Forelimb muscle (tissue), 1 donor: ENCODE results near the gene PEF1. TPM values are rescaled to one million over a fixed set of nuclear protein-coding genes. Genes with fewer than 3 reads are reported as not detected.

Experiments
- DNase-seq: peaks from one replicate; pipeline ENCODE4 v3.0.0-alpha.2; 2013; ENCODE audit warnings: low read depth
- polyA plus RNA-seq: library from polyadenylated mRNA; unstranded; fragments of 120-200 nt; gene quantifications from one replicate; pipeline ENCODE4 v1.2.1, GENCODE V29; 2013; ENCODE audit not compliant: insufficient read length

PEF1 gene, protein sequence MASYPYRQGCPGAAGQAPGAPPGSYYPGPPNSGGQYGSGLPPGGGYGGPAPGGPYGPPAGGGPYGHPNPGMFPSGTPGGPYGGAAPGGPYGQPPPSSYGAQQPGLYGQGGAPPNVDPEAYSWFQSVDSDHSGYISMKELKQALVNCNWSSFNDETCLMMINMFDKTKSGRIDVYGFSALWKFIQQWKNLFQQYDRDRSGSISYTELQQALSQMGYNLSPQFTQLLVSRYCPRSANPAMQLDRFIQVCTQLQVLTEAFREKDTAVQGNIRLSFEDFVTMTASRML
- polyA plus RNA-seq: 37.2 TPM

DNA sequence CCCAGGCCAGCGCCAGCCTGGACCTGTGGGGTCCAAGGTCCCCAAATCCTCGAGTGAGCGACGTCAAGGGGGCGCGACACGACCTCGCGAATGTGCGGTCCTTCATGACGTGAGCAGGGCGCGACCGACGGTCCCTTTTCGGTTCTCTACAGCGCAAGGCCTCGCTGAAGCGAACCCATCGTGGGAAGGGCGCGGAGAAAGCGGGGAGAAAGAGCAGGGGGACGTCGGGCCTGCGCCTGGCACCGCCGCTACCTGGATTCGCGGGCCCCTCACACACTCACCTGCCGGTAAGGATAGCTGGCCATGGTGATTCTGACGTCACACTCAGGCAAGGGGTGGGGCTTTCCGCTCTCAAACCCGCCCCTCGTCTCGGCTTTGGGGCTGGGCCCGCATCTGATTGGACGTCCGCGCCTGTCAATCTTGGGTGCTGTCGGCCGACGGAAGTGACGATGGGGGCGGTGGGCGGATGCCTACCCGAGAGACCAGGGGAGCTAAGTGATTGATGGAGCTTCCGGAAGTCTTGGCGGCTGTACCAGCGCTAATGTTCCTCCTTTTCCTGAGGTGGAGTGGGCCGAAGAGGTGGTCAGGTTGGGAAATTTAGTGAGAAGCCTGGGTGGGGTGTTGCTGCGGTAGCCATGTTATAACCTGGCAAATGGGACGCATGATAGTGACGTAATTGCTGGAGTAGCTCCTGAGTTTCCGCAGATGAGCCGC lies at the start of gene PEF1:
Gene PEF1, minus strand, starts transcription at position 317 of the 714 bp plus-strand sequence. Its CDS starts 12 bp downstream, at position 305.
- DNase-seq: peak; percentile 98

DNA sequence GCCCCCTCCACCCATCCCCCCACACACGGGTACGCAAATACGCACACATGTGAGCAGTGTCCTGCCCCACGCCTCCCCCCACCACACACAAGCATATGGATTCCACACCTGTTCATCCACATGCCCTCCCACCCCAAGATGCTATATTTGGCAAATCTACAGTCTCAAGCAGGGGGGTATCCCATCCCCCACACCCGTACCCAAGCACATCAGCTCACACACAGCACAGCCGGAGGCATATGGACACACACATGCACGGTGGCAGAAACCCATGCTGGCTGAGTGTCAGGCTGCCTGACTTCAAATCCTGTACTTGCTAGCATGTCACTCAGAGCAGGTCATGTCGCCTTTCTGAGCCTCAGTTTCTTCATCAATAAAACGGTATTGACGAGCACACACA lies 48.6 kb upstream of the PEF1 start:
- DNase-seq: no peak

DNA sequence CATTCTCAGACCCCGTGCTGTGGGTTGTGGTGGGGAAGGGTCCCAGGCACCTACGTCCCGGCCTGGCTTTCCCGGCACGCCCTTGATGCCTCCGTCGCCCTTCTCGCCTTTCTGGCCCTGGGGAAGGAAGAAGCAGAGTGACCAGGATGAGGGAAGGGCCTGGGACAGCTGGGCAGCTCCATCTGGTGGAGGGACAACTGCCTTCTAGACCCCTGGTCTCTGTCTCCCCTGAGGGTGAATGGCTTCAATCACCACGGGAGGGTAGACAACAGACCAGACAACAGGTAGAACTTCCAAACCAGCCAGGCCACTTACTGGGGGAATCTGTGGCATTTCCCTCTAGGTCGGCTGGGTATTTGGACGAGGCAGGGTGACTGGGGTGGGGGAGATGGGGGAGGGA lies 47.3 kb upstream of the PEF1 start:
- no peak for DNase-seq

DNA sequence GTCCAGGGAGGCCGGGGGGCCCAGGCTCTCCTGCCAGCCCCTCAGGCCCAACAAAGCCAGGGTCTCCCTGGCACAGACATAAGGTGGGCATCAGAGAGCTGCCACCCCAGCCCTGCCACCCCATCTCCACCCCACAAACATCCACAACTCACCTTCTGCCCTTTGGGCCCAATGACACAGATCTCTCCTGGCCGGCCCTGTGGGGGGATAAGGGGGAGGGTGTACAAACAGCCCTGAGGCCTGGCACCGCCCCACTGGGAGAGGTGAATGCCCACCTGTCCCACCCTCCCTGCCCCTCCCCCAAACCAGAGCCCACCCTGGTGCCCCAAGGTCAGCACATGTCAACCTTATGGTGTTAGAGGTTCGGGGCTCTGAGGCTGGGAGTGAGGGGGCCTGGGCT lies 46.8 kb upstream of the PEF1 start:
- DNase-seq: no peak

DNA sequence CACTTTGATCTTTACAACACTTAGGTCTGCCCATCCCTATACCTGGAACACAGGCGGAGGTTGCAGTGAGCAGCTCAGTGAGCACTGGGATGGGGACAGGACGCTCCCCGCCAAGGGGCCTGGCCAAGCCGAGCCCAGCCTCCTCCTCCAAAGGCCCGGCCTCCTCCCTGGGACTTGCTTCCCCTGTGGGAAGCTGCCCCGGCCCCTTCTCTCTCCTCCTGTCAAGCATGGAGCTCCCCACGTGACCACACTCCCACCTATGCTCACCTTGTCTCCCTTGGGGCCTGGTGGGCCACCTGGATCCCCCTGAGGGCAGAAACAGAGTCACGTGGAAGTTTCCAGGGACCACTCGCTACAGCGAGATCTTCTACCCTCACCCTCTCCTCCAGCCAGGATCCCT lies 46.2 kb upstream of the PEF1 start:
- no peak for DNase-seq

DNA sequence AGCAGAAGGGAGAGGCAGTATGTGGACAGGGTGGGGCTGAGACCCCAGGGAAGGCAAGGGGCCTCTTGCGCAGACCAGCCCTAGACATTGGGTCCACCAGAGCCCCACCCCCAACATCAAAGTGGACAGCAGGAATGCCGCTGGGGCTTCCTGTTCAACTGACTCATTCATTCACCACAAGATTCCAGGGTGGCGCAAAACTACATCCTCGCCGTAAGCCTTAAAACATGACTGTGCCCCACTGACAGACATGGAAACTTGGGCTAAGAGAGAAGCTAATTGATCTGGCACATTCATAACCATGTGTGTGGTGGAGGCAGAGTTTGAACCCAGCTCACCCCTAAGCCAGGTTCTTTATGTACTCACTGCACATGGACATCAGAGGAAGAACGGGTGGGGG lies 45.2 kb upstream of the PEF1 start:
- DNase-seq: no peak

DNA sequence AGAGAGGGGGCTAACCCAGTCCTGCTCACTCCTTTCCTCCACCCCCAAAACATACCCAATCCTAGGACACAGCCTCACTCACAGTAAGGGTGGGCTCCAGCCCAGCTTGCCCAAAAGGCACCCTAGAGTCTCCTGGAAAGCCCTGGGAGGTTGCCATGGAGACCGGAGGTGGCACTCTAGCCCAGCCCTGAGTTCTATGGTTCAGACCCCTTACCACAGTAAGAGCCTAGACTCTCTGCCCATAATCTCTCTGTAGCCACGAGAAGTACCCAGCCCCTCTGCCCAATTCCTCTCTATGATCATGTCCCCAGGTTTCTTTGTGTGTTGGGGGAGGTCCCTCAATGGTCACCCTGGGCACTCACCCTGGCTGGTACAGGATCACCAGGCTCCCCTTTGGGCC lies 44.7 kb upstream of the PEF1 start:
- DNase-seq: no peak

DNA sequence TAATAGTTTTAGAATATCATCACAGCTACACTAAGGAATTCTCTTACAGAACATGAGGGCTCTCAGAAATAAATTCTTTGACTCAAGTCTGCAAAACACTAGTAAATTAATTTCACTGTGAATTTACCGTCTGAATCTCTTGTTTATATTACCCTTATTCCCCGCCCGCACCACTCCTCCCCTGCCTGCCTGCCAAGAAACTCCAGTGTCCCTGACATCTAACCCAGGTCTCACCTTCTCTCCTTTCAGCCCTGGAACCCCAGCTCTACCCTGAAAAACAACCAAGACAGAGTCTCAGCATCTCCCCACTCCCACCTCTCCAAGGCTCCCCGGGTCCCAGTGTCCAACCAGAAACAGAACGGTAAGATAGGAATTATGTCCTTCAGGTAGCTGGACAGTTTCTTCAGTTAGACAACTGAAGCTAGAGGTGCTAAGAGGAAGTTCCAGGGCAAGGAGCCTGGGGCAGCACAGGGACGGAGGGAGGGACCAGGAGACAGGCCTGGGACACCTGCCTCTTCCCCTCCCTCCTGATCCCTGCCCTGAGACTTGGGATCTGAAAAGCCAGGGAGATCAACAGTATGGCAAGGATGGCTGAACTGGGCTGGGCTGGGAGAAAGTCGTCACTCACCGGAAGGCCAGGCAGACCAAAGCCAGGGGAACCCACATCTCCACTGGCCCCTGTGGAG lies 43.7 kb upstream of the PEF1 start:
- DNase-seq: no peak

DNA sequence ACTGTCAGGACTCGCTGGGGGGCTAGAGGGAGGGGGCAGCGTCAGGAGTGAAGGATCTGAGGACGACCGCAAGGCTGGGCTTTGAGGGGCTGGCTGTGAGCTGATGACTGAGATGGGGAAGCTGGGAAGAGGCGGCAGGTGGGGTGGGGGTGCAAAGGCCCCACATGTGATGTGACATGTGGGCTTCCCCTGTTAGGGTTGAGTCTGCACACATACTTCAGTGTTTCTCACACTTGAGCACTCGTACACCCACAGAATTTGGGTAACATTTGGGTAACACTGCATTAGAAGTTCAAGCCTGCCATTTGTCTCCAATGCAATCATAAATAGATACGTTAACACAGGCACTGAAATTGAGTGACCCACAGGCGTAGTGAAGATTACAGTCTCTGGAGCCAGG lies 42.9 kb upstream of the PEF1 start:
- no peak for DNase-seq

DNA sequence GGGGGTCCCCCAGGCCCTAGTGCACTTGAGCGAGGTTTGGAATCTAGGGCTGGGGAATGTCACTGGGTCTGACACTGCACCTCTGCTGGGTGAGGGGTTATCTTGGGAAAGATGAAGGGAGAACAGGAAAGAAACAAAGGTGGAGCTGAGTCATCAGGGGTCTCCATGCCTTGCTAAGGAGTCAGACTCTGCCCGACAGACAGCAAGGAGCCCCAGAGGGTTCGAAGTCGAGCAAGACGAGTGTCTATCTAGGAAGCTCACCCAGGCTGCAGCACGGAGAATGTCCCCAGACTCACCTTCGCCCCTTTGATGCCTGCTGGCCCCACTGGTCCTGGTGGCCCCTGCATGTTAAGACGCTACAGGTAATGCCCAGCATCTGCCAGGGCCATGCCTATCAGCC lies 41.1 kb upstream of the PEF1 start:
- DNase-seq: no peak

DNA sequence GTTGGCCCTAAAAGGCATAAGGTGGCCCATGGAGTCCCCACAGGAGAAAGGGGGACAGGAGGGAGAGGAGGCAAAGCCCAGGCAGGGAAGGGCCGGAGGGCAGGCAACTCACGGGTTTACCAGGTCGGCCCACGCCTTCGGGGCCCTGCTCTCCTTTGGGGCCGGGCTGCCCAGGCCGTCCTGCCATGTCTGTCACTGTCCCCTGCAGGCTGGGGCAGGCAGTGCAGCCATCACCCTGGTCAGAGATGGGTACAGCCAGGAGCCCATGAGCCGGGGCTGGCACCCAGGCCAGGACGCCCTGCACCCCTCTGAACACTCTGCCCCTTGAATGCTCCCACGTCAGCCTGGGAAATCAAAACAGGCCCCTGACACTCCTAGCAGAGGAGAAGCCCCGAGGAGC lies 39.3 kb upstream of the PEF1 start:
- DNase-seq: no peak

DNA sequence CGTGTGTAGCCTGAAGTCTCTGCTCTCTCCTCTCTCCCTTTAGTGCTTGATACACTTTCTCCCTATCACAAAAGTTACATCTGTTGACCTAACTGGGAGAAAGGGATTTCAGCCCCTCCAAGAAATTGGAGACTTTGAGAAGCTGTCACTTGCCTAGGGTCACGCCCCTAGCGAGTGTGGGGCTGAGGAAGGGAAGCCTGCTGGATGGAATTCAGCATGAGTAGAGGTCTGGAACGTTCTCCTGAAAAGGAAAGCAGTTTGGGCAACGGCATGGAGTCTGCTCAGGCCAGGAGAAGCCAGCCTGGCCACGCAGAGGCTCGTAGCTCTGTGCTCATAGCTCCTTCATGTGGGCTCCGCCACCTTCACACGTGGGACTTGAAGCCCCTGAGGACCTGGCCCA lies 36.7 kb upstream of the PEF1 start:
- no peak for DNase-seq

DNA sequence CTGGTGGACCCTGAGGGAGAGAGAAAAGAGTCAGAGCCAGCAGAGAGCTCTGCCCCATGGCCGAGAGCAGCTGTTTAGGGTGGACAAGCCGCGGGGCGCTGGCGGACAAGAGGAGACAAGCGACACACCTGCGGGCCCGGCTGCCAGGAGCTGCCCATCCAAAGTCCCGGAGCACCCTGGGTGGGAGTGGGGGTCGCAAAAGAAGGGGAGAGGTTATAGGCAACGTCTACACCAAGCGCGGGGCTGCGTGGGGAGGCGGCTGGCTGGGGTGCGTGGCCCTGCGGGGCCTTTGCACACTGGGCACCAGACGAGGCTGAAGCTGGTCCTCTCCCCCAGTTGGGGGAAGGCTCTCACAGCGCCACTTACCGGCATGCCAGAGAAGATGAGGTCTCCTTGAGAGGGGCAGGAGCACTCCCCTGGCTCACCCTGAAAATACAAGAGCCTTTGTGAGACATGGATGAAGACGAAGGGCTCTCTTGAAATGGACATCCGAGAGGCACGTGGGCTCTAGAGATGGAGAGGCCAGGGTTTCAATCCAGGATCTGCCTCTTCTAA lies 35.1 kb upstream of the PEF1 start:
- no peak for DNase-seq

DNA sequence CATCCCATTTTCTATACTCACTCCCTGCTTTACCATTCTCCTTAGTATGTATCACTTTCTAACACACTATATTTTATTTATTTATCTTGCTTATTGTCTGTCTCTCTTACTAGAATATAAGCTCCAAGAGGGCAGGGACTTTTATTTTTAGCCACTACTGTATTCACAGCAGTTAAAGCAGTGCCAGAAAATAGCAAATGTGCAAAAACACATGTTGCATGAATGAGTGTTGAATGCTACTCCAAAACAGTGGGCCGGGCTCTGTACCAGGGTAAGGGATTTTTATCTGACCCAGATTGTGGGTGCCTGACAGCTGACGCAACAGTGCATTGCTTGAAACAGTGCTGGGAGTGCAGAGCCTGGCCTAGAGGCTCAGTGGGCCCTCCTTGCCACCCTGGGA lies 34.4 kb upstream of the PEF1 start:
- no peak for DNase-seq

DNA sequence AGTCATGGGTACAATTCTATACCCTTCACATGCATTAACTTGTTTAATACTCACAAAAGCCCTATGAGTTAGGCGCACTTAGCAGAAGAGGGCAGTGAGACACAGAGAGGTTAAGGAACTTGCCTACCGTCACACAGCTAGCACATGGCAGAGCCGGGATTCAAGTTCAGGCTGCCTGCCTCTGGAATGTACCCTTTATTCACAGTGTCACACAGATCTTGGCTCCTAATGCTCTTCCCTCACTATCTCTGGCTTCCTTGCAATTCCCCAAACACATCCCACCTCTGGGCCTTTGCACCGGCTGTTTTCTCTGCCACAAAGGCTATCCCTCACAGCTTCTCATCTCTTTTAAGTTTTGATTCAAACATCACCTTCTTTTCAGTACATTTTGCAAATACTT lies 34.0 kb upstream of the PEF1 start:
- no peak for DNase-seq

DNA sequence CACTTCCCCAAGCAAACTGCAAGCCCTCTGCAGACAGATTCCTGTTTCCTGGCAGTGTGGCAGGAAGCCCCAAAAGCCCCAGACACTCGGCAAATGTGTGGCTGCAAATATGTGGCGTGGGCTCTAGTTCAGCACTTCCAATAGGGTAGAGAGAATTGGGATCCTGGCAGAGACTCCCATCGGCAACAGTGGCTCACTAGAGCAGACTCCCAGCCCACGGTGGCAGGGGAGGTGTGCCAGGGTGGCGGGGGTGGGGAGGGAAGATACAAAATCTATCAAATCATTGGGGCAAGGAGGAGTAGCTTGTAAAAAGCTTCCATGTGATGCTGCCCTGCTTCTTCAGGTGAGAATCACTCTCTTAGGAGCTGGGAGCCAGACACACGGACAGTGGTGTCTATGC lies 33.3 kb upstream of the PEF1 start:
- DNase-seq: no peak

DNA sequence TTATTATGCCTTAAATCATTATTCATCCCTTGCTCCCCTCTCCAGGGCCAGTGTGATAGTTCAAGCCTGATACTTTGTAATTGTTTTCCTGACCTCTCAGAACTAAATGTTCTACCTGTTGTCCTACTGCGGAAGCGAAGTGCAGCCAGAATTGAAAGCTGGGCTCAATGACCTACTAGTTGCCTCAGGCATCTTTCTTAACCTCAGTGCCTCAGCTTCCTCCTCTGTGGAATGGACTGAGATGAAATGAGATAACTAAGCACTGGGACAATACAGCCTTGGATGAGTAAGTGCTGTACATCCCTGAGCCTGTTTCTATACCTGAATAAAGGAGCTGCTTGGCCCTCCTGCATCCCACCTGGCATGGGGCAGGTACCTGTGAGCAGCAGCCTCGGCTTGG lies 32.7 kb upstream of the PEF1 start:
- DNase-seq: no peak

DNA sequence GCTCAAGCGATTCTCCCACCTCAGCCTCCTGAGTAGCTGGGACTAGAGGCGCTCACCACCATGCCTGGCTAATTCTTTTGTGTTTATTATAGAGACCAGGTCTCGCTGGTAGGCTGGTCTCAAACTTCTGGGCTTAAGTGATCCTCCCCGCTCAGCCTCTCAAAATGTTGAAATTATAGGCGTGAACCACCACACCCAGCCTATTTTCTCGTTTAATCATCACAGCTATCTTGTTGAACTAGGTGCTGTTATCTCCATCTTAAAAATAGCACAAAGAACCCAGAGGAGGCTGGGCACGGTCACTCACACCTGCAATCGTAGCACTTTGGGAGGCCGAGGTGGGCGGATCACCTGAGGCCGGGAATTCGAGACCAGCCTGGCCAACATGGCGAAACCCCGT lies 31.1 kb upstream of the PEF1 start:
- DNase-seq: no peak

DNA sequence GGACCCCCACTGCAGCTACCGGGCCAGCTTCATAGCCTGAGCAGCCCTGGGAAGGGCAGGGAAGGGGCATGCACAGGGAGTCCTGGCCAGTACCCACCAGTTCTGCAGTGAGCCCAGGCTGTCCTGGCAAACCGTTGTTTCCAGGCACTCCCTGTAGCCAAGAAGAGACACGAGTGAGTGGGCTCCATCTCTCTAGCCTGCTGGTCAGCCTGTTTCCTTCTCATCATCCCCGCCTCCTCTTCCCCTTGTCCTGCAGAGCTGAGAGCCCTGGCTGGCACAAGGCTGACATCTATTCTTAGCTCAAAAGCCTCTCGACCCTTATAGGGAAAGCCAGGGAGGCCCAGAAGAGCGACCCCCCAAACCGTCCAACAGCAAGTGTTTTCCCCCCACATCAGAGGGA lies 30.5 kb upstream of the PEF1 start:
- no peak for DNase-seq

DNA sequence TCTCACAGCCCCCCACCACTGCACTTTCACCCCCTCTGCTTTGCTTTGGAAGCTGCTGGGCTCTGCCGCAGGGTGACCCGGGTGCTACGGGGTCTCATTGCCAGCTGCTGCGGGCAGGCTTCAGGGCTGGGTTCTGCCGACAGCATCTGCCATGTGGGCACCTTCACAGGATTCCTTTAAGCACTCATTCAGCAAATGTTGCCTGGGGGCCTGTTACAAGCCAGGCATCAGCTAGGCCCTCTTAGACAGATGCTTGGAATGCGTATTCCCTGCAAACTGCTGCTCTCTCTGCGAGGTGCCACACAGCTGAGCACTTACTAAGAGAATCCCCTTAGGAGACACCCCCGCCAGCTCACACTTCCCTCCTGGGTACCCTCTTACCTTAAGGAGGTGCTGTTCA lies 29.9 kb upstream of the PEF1 start:
- DNase-seq: no peak

DNA sequence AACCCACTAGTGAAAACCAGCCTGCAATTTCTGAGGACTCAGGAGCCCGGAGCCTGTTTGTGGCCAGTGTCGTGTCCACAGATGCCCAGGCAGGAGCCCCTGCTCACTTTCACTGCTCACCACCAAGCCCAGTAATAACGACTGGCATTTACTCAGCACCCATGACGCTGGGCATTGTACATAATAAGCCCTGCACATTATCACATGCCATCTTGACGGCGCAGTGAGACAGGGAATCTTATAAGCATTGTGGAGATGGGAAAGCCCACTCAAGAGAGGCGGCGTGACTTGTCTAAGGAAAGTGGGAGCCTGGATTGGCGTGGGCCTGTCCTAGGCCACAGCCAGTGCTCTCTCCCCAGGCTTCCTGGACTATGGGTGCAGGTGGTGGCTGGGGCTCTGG lies 28.8 kb upstream of the PEF1 start:
- no peak for DNase-seq

DNA sequence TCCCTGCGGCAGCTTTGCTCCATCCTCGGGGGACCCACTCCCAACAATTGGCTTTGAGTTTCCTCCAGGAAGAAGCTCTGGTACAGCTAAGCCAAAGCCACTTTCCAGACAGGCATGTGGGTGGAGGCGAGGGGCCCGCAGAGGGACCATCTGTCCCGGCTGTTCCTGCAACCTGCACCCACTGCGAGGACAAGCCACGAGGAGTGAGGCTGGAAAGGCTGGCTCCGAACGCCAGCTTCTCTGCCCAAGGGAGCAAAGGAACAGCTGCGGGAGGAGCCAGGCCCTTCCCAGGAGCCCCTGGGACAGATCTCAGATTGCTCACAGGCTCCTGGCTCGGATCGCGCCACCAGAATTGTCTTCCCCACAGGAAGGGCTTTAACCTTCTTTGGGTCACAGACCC lies 28.3 kb upstream of the PEF1 start:
- DNase-seq: no peak
